ENCODE measurements around the gene RFPL2.
A peak's percentile ranks its signal among the peaks of the same experiment; 100 is the strongest.

The RFPL2 gene

GRCh38 chr22:32205974-32206773, 1.3 kb upstream of the RFPL2 start:
- DNase-seq (ENCODE audit: low read depth, low spot score), result no peak
- H3K9ac ChIP-seq (ENCODE audit: insufficient read length, low read depth), result no peak overlapping the region
- H3K27me3 ChIP-seq (ENCODE audit: insufficient read depth, insufficient read length), result peaks cover 37% of the 10 kb centered on the region
- peaks cover 8% of the 10 kb centered on the region for H3K4me1 ChIP-seq (ENCODE audit: insufficient read depth, insufficient read length)
- H3K9me3 ChIP-seq (ENCODE audit: insufficient read depth, low read length), result peaks cover 26% of the 10 kb centered on the region; the same call in 1 of the 2 replicates
- no peak overlapping the region for H3K4me3 ChIP-seq (ENCODE audit: insufficient read length, low read depth)
- TF ChIP-seq ZNF274 (IDR thresholded peaks at IDR 0.05; ENCODE audit: low read depth, low read length) (no peak), SUZ12 (IDR thresholded peaks at IDR 0.05; ENCODE audit: extremely low read depth, insufficient read depth, insufficient read length) (no peak), YY1 (IDR thresholded peaks at IDR 0.05; ENCODE audit: insufficient read depth, insufficient read length) (no peak)
- H3K36me3 ChIP-seq (ENCODE audit: insufficient read depth, insufficient read length, low read length), result no peaks in the 10 kb centered on the region

DNA sequence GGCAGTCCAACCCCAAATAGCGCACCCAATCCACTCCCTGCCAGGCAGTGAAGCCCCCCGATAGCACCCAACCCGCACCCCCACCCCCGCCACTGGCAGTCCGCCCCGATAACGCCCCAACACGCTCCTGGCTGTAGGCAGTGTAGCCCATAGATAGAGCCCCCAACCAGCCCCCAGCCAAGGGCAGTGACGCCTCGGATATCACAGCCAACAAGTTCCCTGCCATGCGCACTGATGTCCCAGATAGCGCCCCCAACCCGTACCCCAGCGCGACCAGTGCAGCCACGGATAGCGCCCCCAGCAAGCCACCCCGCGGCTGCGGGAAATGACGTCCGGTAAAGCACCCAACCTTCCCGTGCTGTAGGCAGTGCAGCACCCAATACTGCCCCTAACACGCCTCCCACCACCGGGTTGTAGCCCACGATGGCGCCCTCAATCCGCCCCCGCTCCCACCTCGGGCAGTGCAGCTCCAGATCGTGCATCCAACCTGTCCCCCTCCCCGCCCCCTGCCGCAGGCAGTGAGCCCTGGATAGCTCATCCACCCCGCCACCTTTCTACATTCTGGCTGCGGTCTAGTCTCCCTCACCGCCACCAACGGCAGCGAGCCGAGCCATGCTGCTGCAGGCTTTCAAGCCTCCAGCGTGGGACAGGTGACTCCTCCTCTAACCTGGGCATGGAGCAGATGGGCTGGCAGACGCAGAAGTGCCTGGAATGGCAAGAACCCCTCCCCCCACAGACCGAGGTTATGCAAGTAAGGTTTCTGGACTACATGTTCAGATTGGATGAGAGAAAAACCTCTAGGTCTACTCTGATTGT, 625 bp downstream of the RFPL2 start:
- Histone ChIP-seq H3K9ac (ENCODE audit: insufficient read length, low read depth) (peak overlapping the region; percentile 42), H3K36me3 (ENCODE audit: insufficient read depth, insufficient read length, low read length) (no peaks in the 10 kb centered on the region), H3K9me3 (ENCODE audit: insufficient read depth, low read length) (peaks cover 26% of the 10 kb centered on the region; the same call in 1 of the 2 replicates), H3K4me3 (ENCODE audit: insufficient read length, low read depth) (peak overlapping the region; percentile 40), H3K27me3 (ENCODE audit: insufficient read depth, insufficient read length) (peaks cover 38% of the 10 kb centered on the region), H3K4me1 (ENCODE audit: insufficient read depth, insufficient read length) (peaks cover 8% of the 10 kb centered on the region)
- TF ChIP-seq ZNF274 (IDR thresholded peaks at IDR 0.05; ENCODE audit: low read depth, low read length), result no peak
- TF ChIP-seq YY1 (IDR thresholded peaks at IDR 0.05; ENCODE audit: insufficient read depth, insufficient read length), result no peak
- no peak for TF ChIP-seq SUZ12 (IDR thresholded peaks at IDR 0.05; ENCODE audit: extremely low read depth, insufficient read depth, insufficient read length)
- DNase-seq (ENCODE audit: low read depth, low spot score), result no peak

DNA sequence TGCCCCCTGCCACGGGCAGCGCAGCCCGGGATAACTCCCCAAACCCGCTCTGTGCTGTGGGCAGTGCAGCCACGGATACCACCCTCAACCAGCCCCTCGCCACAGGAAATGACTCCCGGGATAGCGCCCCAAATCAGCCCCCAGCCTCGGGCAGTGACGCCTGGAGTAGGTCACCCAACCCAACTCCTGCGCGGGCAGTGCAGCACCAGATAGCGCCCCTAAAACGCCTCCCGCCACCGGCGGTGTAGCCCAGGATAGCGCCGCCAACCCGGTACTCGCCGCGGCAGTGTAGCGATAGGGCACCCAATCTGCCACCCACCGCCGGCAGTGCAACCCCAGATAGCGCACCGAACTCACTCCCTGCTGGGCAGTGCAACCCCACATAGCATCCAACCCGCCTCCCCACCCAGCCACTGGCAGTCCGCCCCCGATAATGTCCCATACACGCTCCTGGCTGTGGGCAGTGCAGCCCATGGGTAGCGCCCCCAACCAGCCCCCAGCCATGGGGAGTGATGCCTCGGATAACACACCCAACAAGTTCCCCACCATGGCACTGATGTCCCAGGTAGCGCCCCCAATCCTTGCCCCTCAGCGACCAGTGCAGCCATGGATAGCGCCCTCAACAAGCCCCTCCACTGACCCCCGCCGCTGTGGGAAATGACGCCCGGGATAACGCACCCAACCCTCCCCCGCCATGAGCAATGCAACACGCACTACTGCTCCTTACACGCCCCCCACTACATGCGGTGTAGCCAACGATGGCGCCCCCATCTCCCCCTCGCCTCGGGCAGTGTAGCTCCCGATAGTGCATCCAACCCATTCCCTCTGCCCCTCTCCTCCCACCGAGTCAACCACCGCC, 1.5 kb downstream of the RFPL2 start:
- Histone ChIP-seq H3K9me3 (ENCODE audit: insufficient read depth, low read length) (peaks cover 25% of the 10 kb centered on the region; the same call in 1 of the 2 replicates), H3K9ac (ENCODE audit: insufficient read length, low read depth) (no peak overlapping the region), H3K27me3 (ENCODE audit: insufficient read depth, insufficient read length) (peaks cover 38% of the 10 kb centered on the region), H3K4me3 (ENCODE audit: insufficient read length, low read depth) (peak overlapping the region; percentile 19), H3K36me3 (ENCODE audit: insufficient read depth, insufficient read length, low read length) (no peaks in the 10 kb centered on the region), H3K4me1 (ENCODE audit: insufficient read depth, insufficient read length) (peaks cover 8% of the 10 kb centered on the region)
- no peak for TF ChIP-seq ZNF274 (IDR thresholded peaks at IDR 0.05; ENCODE audit: low read depth, low read length)
- TF ChIP-seq YY1 (IDR thresholded peaks at IDR 0.05; ENCODE audit: insufficient read depth, insufficient read length), result no peak
- TF ChIP-seq SUZ12 (IDR thresholded peaks at IDR 0.05; ENCODE audit: extremely low read depth, insufficient read depth, insufficient read length), result no peak
- no peak for DNase-seq (ENCODE audit: low read depth, low spot score)

DNA sequence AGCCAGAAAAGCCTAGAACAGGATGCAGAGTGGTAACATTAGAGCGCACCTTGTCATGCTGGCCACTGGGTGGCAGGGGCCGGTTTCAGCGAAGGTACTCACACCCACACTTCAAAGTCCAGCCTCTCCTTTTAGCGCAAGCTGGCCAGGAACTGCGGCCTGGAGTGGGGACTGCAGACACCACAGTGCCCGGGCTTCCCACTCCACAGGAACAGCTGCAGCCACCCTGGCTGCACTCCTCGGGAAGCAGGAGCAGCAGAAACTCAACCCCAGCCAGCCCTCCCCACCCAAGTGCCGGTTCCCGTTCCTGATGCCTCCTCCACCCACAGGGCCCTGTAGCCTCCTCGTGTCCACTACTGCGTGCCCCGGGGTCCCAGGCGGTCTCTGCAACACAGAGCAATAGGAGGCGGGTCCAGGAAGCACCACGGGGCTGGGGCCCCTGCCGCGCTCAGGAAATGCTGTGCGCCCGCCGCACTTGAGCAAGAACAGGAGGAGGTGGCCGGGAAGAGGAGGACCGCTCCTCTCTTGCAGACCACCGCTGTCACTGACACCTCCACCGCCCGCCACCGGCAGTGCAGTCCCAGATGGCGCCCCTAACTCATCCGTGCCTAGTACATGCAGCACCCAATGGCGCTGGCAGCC, 2.2 kb downstream of the RFPL2 start:
- peak; percentile 25 for DNase-seq (ENCODE audit: low read depth, low spot score)
- H3K4me3 ChIP-seq (ENCODE audit: insufficient read length, low read depth), result peak overlapping the region; percentile 19

GRCh38 chr22:32202161-32202538, 2.7 kb downstream of the RFPL2 start:
- no peak overlapping the region for H3K4me3 ChIP-seq (ENCODE audit: insufficient read length, low read depth)
- DNase-seq (ENCODE audit: low read depth, low spot score), result no peak
- peaks cover 8% of the 10 kb centered on the region for H3K4me1 ChIP-seq (ENCODE audit: insufficient read depth, insufficient read length)
- peaks cover 12% of the 10 kb centered on the region; the same call in 1 of the 2 replicates for H3K9me3 ChIP-seq (ENCODE audit: insufficient read depth, low read length)
- H3K9ac ChIP-seq (ENCODE audit: insufficient read length, low read depth), result no peak overlapping the region
- peaks cover 45% of the 10 kb centered on the region for H3K27me3 ChIP-seq (ENCODE audit: insufficient read depth, insufficient read length)
- no peaks in the 10 kb centered on the region for H3K36me3 ChIP-seq (ENCODE audit: insufficient read depth, insufficient read length, low read length)
- TF ChIP-seq SUZ12 (IDR thresholded peaks at IDR 0.05; ENCODE audit: extremely low read depth, insufficient read depth, insufficient read length) (no peak), YY1 (IDR thresholded peaks at IDR 0.05; ENCODE audit: insufficient read depth, insufficient read length) (no peak), ZNF274 (IDR thresholded peaks at IDR 0.05; ENCODE audit: low read depth, low read length) (no peak)

More for the DNA sequence above, 2.2 kb downstream of the RFPL2 start:
- Histone ChIP-seq H3K27me3 (ENCODE audit: insufficient read depth, insufficient read length) (peaks cover 43% of the 10 kb centered on the region), H3K9ac (ENCODE audit: insufficient read length, low read depth) (no peak overlapping the region), H3K4me1 (ENCODE audit: insufficient read depth, insufficient read length) (peaks cover 8% of the 10 kb centered on the region), H3K9me3 (ENCODE audit: insufficient read depth, low read length) (peaks cover 17% of the 10 kb centered on the region; the same call in 1 of the 2 replicates), H3K36me3 (ENCODE audit: insufficient read depth, insufficient read length, low read length) (no peaks in the 10 kb centered on the region)
- TF ChIP-seq ZNF274 (IDR thresholded peaks at IDR 0.05; ENCODE audit: low read depth, low read length) (no peak), YY1 (IDR thresholded peaks at IDR 0.05; ENCODE audit: insufficient read depth, insufficient read length) (no peak), SUZ12 (IDR thresholded peaks at IDR 0.05; ENCODE audit: extremely low read depth, insufficient read depth, insufficient read length) (no peak)

DNA sequence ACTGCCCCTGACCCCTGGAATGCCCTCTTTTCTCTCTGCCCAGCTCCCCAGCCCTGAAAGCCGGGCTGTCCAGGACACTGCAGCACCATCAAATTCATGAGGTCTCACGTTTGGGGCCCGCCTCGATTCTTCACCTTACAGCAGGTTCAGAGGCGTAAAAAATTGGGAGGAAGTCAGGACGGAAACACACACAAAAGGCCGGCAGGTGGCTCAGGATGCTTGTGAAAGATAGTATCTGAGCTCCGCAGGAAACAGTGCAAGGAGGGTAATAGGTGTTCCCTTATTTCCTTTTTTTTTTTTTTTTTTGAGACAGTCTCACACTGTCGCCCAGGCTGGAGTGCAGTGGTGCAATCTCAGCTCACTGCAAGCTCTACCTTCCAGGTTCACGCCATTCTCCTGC, 4.1 kb downstream of the RFPL2 start:
- H3K9ac ChIP-seq (ENCODE audit: insufficient read length, low read depth), result no peak overlapping the region
- H3K9me3 ChIP-seq (ENCODE audit: insufficient read depth, low read length), result no peaks in the 10 kb centered on the region
- peaks cover 8% of the 10 kb centered on the region for H3K4me1 ChIP-seq (ENCODE audit: insufficient read depth, insufficient read length)
- no peak overlapping the region for H3K4me3 ChIP-seq (ENCODE audit: insufficient read length, low read depth)
- no peaks in the 10 kb centered on the region for H3K36me3 ChIP-seq (ENCODE audit: insufficient read depth, insufficient read length, low read length)
- peaks cover 45% of the 10 kb centered on the region for H3K27me3 ChIP-seq (ENCODE audit: insufficient read depth, insufficient read length)
- DNase-seq (ENCODE audit: low read depth, low spot score), result no peak
- no peak for TF ChIP-seq SUZ12 (IDR thresholded peaks at IDR 0.05; ENCODE audit: extremely low read depth, insufficient read depth, insufficient read length)
- no peak for TF ChIP-seq YY1 (IDR thresholded peaks at IDR 0.05; ENCODE audit: insufficient read depth, insufficient read length)
- no peak for TF ChIP-seq ZNF274 (IDR thresholded peaks at IDR 0.05; ENCODE audit: low read depth, low read length)
